Measurements from ENCODE around the gene ERV3-1. TPM values are rescaled to one million over a fixed set of nuclear protein-coding genes. Genes with fewer than 3 reads are reported as not detected.

ERV3-1 gene, protein sequence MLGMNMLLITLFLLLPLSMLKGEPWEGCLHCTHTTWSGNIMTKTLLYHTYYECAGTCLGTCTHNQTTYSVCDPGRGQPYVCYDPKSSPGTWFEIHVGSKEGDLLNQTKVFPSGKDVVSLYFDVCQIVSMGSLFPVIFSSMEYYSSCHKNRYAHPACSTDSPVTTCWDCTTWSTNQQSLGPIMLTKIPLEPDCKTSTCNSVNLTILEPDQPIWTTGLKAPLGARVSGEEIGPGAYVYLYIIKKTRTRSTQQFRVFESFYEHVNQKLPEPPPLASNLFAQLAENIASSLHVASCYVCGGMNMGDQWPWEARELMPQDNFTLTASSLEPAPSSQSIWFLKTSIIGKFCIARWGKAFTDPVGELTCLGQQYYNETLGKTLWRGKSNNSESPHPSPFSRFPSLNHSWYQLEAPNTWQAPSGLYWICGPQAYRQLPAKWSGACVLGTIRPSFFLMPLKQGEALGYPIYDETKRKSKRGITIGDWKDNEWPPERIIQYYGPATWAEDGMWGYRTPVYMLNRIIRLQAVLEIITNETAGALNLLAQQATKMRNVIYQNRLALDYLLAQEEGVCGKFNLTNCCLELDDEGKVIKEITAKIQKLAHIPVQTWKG
- total RNA-seq (2022; extraction: Qiagen RNA extraction) = 2.5 to 5.5 TPM (median 3.4 TPM) in 5 replicates

DNA sequence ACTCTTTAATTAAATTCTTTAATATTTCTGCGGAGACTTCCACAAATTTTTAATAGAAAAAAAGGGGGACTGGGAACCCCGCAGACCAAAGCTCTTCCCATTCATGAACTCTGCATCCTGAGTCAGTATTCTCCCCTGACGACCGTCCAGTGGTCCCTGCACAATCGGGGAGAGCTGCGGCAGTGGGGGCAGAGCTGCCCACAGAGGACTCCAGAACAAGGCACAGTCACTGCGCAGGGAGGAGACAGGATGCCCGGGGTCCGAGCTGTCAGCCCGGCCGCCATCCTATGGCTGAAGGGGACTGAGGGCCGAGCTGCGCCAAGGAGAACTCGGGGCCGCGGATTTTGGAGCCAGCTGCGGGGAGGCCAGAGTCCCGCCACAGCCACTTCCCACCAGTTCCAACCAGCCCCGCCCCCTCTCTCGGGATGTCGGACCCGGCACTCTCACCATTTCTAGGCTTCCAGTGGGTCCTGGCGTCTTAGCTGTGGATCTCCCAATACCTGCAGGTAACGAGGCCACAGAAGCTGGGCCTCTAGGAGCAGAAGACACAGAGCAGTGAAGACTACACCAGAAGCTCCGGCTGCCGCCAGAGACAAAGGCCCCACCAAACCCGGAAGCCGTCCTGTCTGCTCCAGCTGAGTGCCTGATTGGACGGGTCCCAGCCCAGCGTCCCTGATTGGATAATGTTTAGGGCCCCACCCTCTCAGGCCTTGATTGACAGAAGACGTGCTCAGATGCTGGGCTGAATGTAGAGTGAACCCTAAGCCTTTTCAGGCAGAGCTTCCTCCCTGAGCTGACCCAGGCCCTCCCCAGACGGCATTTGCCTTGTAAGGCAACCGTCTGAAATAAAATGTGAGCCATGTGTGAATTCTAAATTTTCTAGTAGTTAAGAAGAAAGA, at the start of gene ERV3-1:
Gene ERV3-1, minus strand, starts transcription at position 594 of the 899 bp plus-strand sequence. CDS start 13,661 bp downstream, outside the sequence.

DNA sequence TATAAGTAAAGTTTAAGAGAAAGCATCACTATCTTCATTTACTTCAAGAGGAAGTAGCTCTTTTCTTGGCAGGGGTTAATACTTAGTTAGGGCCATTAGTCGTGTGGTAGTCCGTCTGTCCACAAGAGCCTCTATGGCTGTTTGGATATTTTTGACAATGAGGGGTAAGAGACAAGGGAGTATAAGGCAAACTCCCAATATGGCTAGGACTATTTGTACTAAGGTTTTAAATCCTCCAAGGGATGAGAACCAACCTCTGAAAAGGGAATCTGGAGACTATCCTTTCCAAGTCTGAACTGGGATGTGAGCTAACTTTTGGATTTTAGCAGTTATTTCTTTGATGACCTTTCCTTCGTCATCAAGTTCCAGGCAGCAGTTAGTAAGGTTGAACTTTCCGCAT, 15.6 kb downstream of the ERV3-1 start, which contains the start of gene ZNF117:
Gene ZNF117, minus strand, starts transcription at position 101 of the 400 bp plus-strand sequence.

Other genes with a start within 250 kb of the ERV3-1 start
- 2.8 to 3.8 TPM (median 3.3 TPM) in 5 replicates for gene ZNF138, start 212.3 kb downstream of the ERV3-1 start, total RNA-seq (2022; extraction: Qiagen RNA extraction)
- 2.2 to 2.9 TPM (median 2.7 TPM) in 5 replicates for gene ZNF273, start 103.4 kb downstream of the ERV3-1 start, total RNA-seq (2022; extraction: Qiagen RNA extraction)
- gene ZNF117, start 15.7 kb downstream of the ERV3-1 start, total RNA-seq (2022; extraction: Qiagen RNA extraction) = 0.16 to 0.28 TPM (median 0.20 TPM) in 5 replicates